Activated T-cell treated with anti-CD3 and anti-CD28 coated beads, Interleukin-2, amount 50 U/mL, for 4 hours (primary cell): ENCODE data around the gene TOX3. TPM values are rescaled to one million over a fixed set of nuclear protein-coding genes. Genes with fewer than 3 reads are reported as not detected.

Source experiments
- ATAC-seq, 2 donors: fragments of 200-7000 bp; cut with Tn5 transposase; one replicate each; pipeline ENCODE4 v1.10.0; 2021
- DNase-seq: peaks from one replicate; pipeline ENCODE4 v3.0.0-alpha.2; 2020
- H3K27me3 Mint-ChIP-seq: one replicate; pipeline ENCODE4 v1.8.0; 2021; ENCODE audit warnings: low read depth, mixed read lengths
- H3K36me3 Mint-ChIP-seq: one replicate; pipeline ENCODE4 v1.8.0; 2022; ENCODE audit warnings: mixed read lengths; ENCODE audit not compliant: insufficient read depth
- H3K4me1 Mint-ChIP-seq: one replicate; pipeline ENCODE4 v1.8.0; 2021; ENCODE audit warnings: low read depth, mixed read lengths
- H3K4me3 Mint-ChIP-seq: one replicate; pipeline ENCODE4 v1.8.0; 2021; ENCODE audit warnings: mild to moderate bottlenecking, moderate library complexity, mixed read lengths
- H3K9me3 Mint-ChIP-seq: one replicate; pipeline ENCODE4 v1.8.0; 2021; ENCODE audit warnings: mixed read lengths
- total RNA-seq, 3 donors: library from RNA; stranded (reverse); gene quantifications; one replicate each; pipeline ENCODE4 v1.2.1, GENCODE V29; 2021

Gene TOX3
- total RNA-seq, 3 donors from 2014 or later, result 0.08 TPM; not detected in 2

GRCh38 chr16:52498328-52499059 lies 48.4 kb downstream of the TOX3 start:
- no peaks in the 10 kb centered on the region for H3K9me3 Mint-ChIP-seq
- H3K4me1 Mint-ChIP-seq, result no peaks in the 10 kb centered on the region
- DNase-seq (no peak), ATAC-seq (no peak)
- H3K36me3 Mint-ChIP-seq, result no peaks in the 10 kb centered on the region
- no peaks in the 10 kb centered on the region for H3K27me3 Mint-ChIP-seq
- no peak overlapping the region for H3K4me3 Mint-ChIP-seq

DNA sequence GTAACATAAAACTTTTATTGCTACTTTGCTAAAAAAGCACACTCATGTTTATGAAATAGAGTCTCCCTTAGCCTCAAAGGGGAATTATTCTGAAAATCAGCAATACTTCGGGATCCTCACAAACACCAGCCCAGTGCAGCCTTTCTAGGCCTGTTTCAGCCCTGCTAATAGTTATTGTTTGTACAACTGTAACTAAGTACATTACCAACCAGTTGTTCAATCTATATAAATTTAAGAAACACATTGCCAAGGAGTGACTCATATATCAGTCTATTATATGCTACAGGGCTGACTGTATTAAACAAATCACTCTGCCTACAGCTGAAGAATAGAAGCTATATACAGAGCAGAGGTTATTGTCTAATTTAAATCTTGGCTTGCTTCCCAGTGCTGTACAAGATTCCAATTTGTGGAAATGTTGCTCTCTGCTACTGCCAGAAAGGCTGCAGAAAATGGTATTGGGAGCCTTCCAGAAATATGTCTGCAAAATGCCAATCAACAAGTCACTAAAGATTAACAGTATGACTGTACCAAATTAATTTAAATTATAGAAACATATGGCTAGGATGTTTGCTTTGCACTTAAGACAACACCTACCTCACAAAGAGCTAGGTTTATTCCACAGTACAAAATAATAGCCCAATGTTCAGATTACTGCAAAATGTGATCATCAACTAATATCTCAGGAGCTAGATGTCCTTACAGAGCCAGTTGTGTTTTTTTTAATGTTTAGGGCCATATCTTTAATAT lies 49.7 kb downstream of the TOX3 start:
- Mint-ChIP-seq H3K9me3 (no peaks in the 10 kb centered on the region), H3K27me3 (no peaks in the 10 kb centered on the region), H3K4me3 (no peak overlapping the region), H3K4me1 (no peaks in the 10 kb centered on the region), H3K36me3 (no peaks in the 10 kb centered on the region)
- ATAC-seq (no peak), DNase-seq (no peak)

DNA sequence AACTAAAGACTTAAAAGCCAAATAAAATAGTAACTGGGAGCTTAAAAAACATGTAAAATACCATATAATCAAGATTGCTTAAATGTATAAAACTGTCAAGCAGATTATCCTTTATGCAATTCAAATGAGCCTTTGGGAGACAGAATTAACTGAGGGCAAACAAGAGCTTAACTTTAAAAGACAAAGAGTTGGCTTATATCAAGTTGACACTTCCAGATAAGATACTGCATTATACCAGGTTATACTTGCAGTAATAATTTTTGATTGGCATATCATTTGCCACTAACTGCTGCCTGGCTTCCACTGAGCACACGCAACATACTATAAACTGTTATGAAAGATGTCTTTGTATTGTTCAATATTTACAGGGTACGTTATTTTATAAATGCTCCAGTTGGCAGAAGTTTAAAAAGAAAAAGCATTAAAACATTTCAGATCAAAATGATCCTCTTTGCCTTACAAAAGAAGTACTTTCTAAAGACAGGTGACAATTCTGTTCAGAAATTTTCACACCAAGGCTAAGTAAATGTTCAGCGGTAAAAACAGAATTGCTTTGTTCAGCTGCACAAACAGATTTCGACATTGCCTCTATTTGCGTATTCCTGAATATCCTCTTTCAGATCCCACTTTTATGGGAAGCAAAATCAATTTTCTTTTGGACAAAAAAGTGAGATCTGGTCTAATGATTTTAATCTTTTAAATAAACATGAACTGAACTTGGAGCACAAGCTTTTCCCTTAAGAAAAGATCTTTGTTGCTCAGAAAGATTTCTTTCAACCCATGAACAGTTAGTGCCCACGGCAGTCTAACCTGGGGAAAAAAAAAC lies 50.7 kb downstream of the TOX3 start:
- Mint-ChIP-seq H3K4me3 (no peak overlapping the region), H3K27me3 (no peaks in the 10 kb centered on the region), H3K9me3 (no peaks in the 10 kb centered on the region), H3K36me3 (no peaks in the 10 kb centered on the region), H3K4me1 (no peaks in the 10 kb centered on the region)
- no peak for DNase-seq
- no peak for ATAC-seq

- DNase-seq, result no peak
- H3K36me3 Mint-ChIP-seq, result no peaks in the 10 kb centered on the region
- no peak for ATAC-seq
- no peaks in the 10 kb centered on the region for H3K9me3 Mint-ChIP-seq
- no peak overlapping the region for H3K4me3 Mint-ChIP-seq
- no peaks in the 10 kb centered on the region for H3K27me3 Mint-ChIP-seq
- no peaks in the 10 kb centered on the region for H3K4me1 Mint-ChIP-seq
Observed at GRCh38 chr16:52494621-52495020, 52.3 kb downstream of the TOX3 start.

DNA sequence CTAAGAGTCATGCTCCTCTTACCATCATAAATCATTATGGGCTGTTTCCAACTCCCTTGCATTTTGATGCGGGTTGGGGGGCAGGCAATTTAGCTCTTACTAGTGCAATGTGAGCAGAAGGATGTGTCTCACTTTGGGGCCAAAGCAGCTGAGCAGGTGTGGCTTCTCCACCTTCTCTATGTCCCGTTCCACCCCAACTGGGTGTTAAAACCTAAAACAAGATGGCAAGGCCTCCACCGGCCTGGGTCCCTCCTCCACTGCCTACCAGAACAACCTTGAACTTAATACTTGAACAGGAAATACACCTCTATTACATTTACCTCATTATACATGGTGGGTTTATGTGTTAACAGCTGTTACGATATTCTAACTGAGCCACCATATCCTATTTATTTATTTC lies 52.8 kb downstream of the TOX3 start:
- no peak for ATAC-seq
- no peak for DNase-seq
- no peaks in the 10 kb centered on the region for H3K27me3 Mint-ChIP-seq
- H3K9me3 Mint-ChIP-seq, result no peaks in the 10 kb centered on the region
- no peaks in the 10 kb centered on the region for H3K36me3 Mint-ChIP-seq
- no peak overlapping the region for H3K4me3 Mint-ChIP-seq
- no peaks in the 10 kb centered on the region for H3K4me1 Mint-ChIP-seq

DNA sequence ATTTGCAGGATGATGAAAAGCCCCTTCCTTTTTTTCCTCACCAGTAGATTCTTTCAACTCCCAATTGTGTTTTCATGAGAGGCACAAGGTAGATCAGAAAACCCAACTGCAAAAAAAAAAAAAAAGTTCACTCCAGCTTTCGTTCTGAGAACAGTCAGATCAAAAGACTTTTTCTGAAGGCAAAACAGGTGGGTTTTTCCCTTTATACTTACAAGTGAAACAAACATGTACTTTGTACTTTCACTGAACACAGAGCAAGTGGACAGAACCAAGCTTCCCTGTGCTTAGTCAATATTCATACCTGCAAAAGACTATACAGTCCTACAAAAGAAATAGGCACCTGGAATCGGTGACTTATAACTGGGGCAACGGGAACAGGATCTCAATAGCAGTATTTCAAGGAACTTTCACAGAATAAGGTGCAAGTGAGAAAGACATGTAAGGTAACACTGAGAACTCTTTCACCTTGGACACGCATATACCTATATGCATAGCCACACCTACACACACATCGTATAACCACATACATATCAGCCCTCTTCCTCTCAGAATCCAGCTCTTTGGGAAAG lies 54.1 kb downstream of the TOX3 start:
- H3K36me3 Mint-ChIP-seq, result no peaks in the 10 kb centered on the region
- H3K27me3 Mint-ChIP-seq, result no peaks in the 10 kb centered on the region
- no peak overlapping the region for H3K4me3 Mint-ChIP-seq
- ATAC-seq (no peak), DNase-seq (no peak)
- no peaks in the 10 kb centered on the region for H3K9me3 Mint-ChIP-seq
- H3K4me1 Mint-ChIP-seq, result no peaks in the 10 kb centered on the region

DNA sequence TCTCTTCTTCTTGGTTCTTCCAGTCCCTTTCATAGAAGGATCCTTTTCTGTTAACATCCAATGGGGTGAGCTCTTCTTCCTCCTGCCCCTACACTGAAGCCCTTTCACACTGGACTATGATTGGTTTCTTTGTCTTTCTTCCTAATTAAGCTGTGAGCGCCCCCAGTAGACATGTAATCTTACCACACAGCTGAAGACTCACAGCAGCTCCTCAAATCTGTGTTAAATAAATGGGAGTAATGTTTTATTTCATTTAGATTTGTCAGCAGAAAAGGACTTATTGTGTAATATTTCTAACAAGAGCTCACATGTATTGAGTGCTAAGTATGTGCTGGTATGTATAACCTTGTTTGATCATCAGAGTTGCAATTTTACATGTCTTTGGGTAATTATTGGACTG lies 55.7 kb downstream of the TOX3 start:
- no peak for DNase-seq
- Mint-ChIP-seq H3K4me1 (no peaks in the 10 kb centered on the region), H3K27me3 (no peaks in the 10 kb centered on the region), H3K36me3 (no peaks in the 10 kb centered on the region), H3K4me3 (no peak overlapping the region), H3K9me3 (peaks cover 2% of the 10 kb centered on the region)
- no peak for ATAC-seq

DNA sequence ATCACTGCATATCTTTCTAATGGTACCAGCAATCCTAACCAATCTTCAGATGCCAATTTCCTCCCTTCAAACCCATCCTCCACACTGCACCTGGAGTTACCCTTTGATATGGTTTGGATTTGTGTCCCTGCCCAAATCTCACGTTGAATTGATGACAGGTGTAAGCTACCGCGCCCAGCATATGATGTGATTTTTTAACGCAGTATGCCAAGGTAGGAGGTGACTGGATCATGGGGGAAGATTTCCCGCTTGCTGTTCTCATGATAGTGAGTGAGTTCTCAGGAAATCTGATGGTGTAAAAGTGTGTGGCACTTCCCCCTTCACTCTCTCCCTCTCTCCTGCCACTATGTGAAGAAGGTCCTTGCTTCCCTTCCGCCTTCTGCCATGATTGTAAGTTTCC lies 57.0 kb downstream of the TOX3 start:
- DNase-seq (no peak), ATAC-seq (no peak)
- peaks cover 10% of the 10 kb centered on the region for H3K9me3 Mint-ChIP-seq
- H3K4me3 Mint-ChIP-seq, result no peak overlapping the region
- no peaks in the 10 kb centered on the region for H3K36me3 Mint-ChIP-seq
- H3K4me1 Mint-ChIP-seq, result no peaks in the 10 kb centered on the region
- H3K27me3 Mint-ChIP-seq, result no peaks in the 10 kb centered on the region

- Mint-ChIP-seq H3K4me1 (no peaks in the 10 kb centered on the region), H3K36me3 (no peaks in the 10 kb centered on the region), H3K9me3 (peaks cover 10% of the 10 kb centered on the region), H3K4me3 (no peak overlapping the region), H3K27me3 (no peaks in the 10 kb centered on the region)
- no peak for ATAC-seq
- no peak for DNase-seq
Observed at GRCh38 chr16:52488837-52489289, 58.1 kb downstream of the TOX3 start.

GRCh38 chr16:52487849-52488457 lies 59.0 kb downstream of the TOX3 start:
- no peak overlapping the region for H3K4me3 Mint-ChIP-seq
- no peak for DNase-seq
- no peaks in the 10 kb centered on the region for H3K36me3 Mint-ChIP-seq
- H3K4me1 Mint-ChIP-seq, result no peaks in the 10 kb centered on the region
- peaks cover 10% of the 10 kb centered on the region for H3K9me3 Mint-ChIP-seq
- no peak for ATAC-seq
- H3K27me3 Mint-ChIP-seq, result no peaks in the 10 kb centered on the region

DNA sequence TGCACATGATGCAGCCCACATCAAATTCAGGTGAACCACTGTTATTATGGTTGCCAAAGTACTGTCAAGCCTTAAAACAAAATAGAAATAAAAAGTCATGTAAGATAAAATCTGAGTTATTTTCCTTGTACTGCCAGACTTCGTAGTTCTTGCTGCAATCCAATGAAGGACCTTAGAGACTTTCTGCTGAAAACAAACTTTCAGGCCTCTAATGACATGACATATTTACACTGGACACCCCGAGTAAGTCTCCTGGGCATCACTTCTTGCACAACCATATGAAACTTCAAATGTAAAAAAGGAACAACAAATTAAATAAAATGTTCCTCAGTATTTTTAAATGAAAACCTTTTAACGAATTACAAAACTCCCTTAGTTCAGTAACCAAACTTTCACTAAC lies 66.7 kb downstream of the TOX3 start:
- H3K36me3 Mint-ChIP-seq, result no peaks in the 10 kb centered on the region

DNA sequence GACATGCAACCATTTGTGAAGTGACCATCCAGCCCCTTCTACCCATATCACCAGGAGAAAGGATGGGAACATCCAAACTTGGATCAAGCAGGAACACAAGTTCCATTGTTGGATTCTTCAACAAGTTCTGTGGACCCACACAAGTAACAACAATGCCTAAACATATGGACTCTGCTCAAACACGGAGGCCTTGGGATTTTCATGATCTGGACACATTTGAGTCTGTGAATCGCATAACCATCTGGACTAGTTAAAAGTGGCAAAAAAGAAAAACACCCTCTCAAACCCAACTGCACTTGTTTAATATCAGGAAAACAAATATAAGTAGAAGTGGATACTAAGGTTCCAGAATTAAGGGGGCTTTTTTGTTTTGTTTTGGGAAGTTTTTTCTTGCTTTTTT lies 70.8 kb downstream of the TOX3 start:
- DNase-seq (no peak), ATAC-seq (no peak)
- Mint-ChIP-seq H3K27me3 (no peaks in the 10 kb centered on the region), H3K9me3 (peaks cover 15% of the 10 kb centered on the region), H3K4me3 (no peak overlapping the region), H3K36me3 (no peaks in the 10 kb centered on the region), H3K4me1 (no peaks in the 10 kb centered on the region)

More for the DNA sequence above, 66.7 kb downstream of the TOX3 start:
- H3K9me3 Mint-ChIP-seq, result peaks cover 3% of the 10 kb centered on the region
- DNase-seq (no peak), ATAC-seq (no peak)
- no peak overlapping the region for H3K4me3 Mint-ChIP-seq
- no peaks in the 10 kb centered on the region for H3K27me3 Mint-ChIP-seq
- no peaks in the 10 kb centered on the region for H3K4me1 Mint-ChIP-seq

DNA sequence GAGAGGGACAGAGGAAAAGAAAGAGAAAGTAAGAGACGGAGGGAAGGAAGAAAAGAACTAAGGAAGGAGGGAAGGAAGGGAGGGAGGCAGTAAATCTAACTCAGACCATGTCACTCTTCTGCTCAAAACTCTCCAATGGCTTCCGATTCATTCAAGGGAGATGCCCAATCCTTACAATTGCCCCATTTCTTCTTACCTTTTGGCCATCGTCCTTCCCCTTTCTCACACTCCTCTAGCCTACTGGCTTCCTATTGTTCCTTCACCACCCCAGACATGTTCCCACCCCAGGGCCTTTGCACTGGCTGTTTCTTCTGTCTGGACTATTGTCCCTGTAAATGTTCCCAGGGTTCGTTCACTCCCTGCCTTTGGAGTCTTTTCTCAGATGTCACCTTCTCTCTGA lies 72.3 kb downstream of the TOX3 start:
- H3K36me3 Mint-ChIP-seq, result no peaks in the 10 kb centered on the region
- no peak for ATAC-seq
- DNase-seq, result no peak
- H3K4me1 Mint-ChIP-seq, result no peaks in the 10 kb centered on the region
- H3K27me3 Mint-ChIP-seq, result no peaks in the 10 kb centered on the region
- peaks cover 15% of the 10 kb centered on the region for H3K9me3 Mint-ChIP-seq
- no peak overlapping the region for H3K4me3 Mint-ChIP-seq

DNA sequence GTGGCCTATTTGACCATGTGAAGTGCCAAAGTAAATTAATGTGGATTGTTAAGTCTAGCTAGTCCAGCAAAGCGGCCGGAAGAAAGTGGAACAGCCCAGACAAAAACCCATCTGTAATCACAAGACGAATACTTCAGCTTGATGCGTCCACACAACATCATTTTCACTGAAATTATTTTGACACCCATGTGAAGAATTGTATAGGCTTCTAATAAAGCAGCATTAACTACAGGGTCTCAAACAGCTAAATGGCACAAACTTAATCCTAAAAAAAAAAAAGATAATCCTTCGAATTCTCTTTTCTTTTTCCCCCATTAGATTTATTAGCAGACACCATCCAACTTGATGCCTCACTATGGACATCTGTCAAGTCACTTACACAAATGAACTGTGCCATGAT lies 73.8 kb downstream of the TOX3 start:
- Mint-ChIP-seq H3K9me3 (peaks cover 11% of the 10 kb centered on the region), H3K4me1 (no peaks in the 10 kb centered on the region), H3K4me3 (no peak overlapping the region), H3K27me3 (no peaks in the 10 kb centered on the region), H3K36me3 (no peaks in the 10 kb centered on the region)
- DNase-seq, result no peak
- no peak for ATAC-seq
